Right ventricle myocardium inferior (tissue), 1 donor: ENCODE results near the gene EIF6. TPM values are rescaled to one million over a fixed set of nuclear protein-coding genes. Genes with fewer than 3 reads are reported as not detected.

Experiments used
- ATAC-seq: fragments of 200-7000 bp; cut with Tn5 transposase; one replicate; pipeline ENCODE4 v1.9.1; 2020; ENCODE audit warnings: mild to moderate bottlenecking, moderate library complexity
- DNase-seq: peaks from one replicate; pipeline ENCODE4 v3.0.0; 2021; ENCODE audit errors: missing footprints
- intact Hi-C: fragments of 100-400 bp; cut with DNase I; formaldehyde crosslinking; loops from one replicate; pipeline ENCODE4 v1.11.0; 2022
- long read RNA-seq: library from polyadenylated mRNA; unstranded; transcript quantifications from one replicate; pipeline ENCODE4 v2.0.0, GENCODE V29; 2021
- total RNA-seq: library from RNA; stranded (reverse); fragmentation: NEBNext Ultra II Directional; extraction: Animal tissue kit (Norgen Biotek cat#: 25700); gene quantifications from one replicate; pipeline ENCODE4 v1.2.1, GENCODE V29; 2021
- donor health status: DM: no; HTN: yes; CAD: no; lungs with severe emphysema.

The EIF6 gene
- total RNA-seq = 36.5 TPM
- long read RNA-seq, transcript EIF6-203 (7 exons, 1,289 nt) = major isoform, 15 of 25 reads
- long read RNA-seq, transcript EIF6-201 (6 exons, 1,252 nt) = minor isoform, 7 of 25 reads
- long read RNA-seq, partial matches to known transcripts = 2 of 25 reads
- long read RNA-seq, other reads (novel, unspliced or antisense) = 0 of 25 reads

DNA sequence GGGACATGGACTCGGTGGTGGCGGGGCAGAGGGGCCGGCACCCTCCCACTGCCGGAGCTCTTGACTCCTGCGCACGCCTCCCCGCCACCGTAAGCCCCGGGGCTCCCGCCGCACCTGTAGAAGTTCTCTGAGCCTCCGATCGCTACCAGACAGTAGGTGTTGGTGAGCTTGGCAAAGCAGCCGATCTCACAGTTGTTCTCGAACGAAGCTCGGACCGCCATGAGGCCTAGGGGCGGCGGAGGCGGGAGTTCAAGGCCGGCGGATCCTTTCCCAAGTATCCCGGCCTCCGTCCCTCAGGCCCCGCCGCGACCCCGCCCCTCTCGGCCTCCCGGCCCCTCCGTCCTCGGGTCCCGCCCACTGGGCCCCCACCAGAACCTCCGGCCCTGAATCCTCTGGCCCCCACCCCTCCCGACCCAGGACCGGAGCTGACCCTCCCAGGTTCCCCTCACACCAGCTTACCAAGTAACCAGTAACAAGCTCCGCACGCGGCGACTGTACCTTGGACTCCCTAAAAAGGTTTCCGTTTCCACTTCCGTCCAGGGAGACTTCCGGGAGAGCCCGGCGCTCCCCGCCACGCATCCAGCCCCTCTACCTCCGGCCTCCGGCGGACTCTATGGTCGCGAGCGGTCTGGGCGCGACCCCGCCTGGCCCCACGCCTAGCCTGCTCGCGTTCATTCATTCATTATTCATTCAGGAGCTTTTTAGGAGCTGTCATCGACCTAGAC is at the start of gene EIF6:
EIF6 (minus strand) TSS at position 506 of the 725 bp plus-strand sequence; CDS start at position 221, 285 bp downstream.
- ATAC-seq (peak; percentile 90), DNase-seq (peak; percentile 91)
- intact Hi-C loops = no loop called here

DNA sequence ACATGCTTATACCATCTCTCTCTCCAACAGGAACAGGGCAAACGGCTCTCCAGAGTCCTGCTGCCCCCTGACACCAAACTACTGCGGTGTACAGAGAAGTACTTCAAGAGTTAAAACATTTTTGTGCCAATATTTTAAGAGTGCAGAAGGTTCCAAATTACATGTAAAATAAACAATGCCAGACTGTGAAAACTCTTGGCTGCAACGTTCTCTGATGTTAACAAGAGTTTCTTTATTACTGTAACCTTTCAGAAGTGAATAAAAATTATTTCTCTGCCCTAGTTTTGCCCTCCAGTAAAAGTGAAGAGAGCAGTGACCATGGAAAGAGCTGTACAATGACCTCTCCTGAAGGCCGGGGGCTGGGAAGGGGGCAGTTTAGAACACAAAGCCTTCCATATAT is 49.0 kb upstream of the EIF6 start:
- DNase-seq = no peak
- no peak for ATAC-seq

GRCh38 chr20:35332540-35333200 is 48.1 kb upstream of the EIF6 start:
- ATAC-seq = no peak
- intact Hi-C loops = no loop called here
- DNase-seq = no peak

More for the DNA sequence above, 49.0 kb upstream of the EIF6 start:
- intact Hi-C loops = no loop called here

- DNase-seq (no peak), ATAC-seq (no peak)
- intact Hi-C loops = no loop called here
Measured at GRCh38 chr20:35329435-35330139, 45.0 kb upstream of the EIF6 start.

DNA sequence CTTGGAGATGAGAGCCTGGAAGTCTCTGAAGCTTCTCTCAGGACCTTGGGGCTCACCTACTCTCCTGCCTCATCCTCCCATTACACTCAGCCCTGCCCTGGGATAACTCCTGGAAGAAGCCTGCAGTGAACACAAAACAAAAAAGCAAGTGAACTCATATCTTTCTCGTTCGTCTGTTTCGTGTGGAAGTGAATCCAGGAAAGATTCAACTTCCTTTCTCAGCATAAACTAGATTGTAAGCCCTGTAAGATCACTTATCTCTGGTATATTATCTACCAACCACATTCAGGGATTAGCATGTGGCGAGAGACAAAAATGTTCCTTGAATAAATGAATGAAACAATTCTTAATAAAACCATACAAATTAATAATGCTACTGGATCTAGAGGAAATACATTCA is 44.1 kb upstream of the EIF6 start:
- intact Hi-C loops = no loop called here
- no peak for DNase-seq
- ATAC-seq = no peak

- DNase-seq (no peak), ATAC-seq (no peak)
- intact Hi-C loops = no loop called here
Measured at GRCh38 chr20:35328095-35328685, 43.6 kb upstream of the EIF6 start.

DNA sequence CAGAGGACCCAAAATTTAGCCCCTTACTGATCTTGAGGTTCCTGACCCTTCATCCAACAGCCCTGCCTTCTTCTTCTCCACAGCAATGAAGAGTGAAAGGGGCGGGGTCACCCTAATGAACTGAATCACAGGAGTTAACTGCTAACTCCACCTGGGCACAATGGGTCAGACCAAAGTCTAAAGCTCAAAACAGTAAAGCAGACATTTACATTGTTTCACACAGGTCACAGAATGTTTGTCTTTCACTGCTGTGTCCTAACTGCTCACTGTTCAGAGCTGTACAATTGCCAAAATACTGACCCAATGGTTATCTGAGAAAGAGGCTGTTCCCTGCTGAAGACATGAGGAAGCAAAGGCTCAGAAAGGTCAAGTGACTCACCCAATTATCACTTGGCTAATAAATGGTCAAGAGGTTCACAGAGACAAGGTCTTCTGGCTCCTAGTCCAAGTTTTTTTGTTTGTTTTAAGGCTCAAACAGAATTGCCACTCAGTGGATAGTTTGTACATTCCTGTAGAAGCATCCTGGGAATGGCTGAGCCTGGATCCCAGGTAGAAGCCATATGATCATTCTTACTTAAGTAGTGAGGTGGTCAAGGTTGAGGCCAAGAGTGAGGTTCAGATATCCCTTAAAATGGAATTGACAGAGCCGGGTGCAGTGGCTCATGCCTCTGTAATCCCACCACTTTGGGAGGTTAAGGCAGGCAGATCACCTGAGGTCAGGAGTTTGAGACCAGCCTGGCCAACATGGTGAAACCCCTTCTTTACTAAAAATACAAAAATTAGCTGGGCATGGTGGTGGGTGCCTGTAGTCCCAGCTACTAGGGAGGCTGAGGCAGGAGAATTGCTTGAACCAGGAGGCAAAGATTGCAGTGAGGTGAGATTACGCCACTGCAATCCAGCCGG is 42.8 kb upstream of the EIF6 start:
- ATAC-seq = no peak
- intact Hi-C loops = no loop called here
- DNase-seq = no peak

DNA sequence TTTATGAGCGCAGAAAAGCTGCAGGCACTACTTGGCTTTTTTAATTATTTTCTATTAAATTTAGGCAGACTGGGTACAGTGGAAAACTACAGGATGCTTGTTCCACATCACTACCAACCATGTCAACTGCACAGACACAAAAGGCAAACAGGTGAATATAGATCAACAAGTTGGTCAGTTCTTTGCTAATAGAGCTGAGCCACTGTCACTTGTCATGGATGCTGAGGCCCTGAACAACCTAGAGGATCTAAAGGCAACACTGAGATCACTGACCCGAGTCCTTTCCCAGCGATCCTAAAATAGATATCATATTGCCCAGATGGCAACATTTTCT is 42.1 kb upstream of the EIF6 start:
- DNase-seq = no peak
- intact Hi-C loops = no loop called here
- no peak for ATAC-seq

DNA sequence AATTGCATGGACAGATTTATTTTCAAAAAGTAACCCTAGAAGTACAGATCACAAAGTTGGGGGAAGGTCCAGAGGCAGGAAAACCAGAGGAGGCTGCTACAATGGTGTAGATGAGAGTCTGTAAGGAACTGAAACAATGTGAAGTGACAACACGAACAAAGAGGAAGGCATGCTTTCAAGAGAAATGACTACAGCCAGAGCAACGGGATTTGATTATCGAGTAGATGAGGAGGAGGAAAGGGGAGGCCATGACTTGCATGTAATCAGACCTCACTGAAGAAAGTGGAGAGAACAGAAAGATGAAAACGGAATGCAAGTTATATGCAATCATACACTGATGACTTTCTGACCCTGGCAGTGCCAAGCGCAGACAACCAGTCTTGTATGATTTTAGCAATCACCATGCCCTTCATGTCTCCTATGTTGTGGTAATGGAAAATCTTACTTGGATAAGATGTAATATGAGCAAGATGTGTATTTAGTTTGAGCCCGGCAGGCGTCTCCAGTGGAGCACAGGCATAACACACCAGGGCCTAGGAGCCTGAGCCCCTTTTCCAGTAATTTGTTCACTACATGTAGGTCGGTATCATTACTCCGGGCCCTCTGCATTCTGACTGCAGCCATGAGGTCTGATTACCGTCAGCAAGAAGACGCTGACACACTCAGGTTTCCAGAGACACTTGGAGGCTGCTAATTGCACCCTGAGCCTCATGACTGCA is 41.6 kb upstream of the EIF6 start:
- DNase-seq (no peak), ATAC-seq (no peak)
- intact Hi-C loops = no loop called here

- DNase-seq (no peak), ATAC-seq (no peak)
- intact Hi-C loops = no loop called here
Measured at GRCh38 chr20:35325401-35325800, 40.8 kb upstream of the EIF6 start.

- intact Hi-C loops = no loop called here
- no peak for ATAC-seq
- DNase-seq = no peak
Measured at GRCh38 chr20:35320396-35321126, 36.0 kb upstream of the EIF6 start.

DNA sequence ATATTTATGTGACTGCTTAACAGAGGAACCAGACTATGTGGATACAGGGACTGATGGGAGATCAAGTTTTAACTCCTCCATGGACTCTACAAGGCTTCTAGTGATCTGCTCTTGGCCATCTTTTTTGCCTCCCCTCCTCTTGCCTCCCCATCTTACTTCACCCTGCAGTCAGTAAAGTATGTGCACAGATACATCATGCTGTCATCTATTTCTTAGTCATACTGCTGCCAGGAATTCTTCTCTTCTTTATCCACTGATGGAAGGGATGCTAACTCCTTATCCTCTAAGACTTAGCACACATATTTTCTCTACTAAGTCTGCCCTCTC is 35.3 kb upstream of the EIF6 start:
- intact Hi-C loops = no loop called here
- DNase-seq (no peak), ATAC-seq (no peak)

GRCh38 chr20:35319192-35319870 is 34.8 kb upstream of the EIF6 start:
- no peak for DNase-seq
- intact Hi-C loops = no loop called here
- no peak for ATAC-seq

- peak; percentile 44 for ATAC-seq
- intact Hi-C loops = no loop called here
- DNase-seq = no peak
Measured at GRCh38 chr20:35318502-35319157, 34.1 kb upstream of the EIF6 start.

- intact Hi-C loops = no loop called here
- ATAC-seq (no peak), DNase-seq (no peak)
Measured at GRCh38 chr20:35317416-35318210, 33.0 kb upstream of the EIF6 start.

DNA sequence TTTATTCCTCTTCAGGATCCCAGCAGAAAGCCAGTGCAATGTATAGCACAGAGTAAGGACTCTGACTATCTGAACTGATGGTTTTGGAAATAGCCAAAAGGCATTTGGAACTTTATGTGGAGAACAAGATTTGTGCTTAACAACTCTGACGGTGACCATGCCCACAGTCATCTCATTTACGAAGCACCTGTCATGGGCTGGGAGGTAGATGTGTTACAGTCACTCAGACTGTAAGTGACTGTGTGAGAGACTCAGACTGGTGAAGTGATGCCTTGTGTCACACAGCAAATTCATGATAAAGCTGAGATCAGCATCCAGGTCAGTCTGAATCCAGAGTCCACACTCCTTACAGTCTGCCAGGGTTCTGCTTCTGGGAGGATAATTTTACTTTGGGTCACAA is 31.5 kb upstream of the EIF6 start:
- intact Hi-C loops = no loop called here
- ATAC-seq (no peak), DNase-seq (no peak)
